HG03342 (cell line): ENCODE measurements around the gene PSMD13.

Experiments
- ATAC-seq: cut with Tn5 transposase; IDR thresholded peaks from one replicate; pipeline ENCODE4 v1.9.1; 2021; ENCODE audit warnings: mild to moderate bottlenecking, moderate library complexity; ENCODE audit not compliant: unreplicated experiment

The PSMD13 gene

DNA sequence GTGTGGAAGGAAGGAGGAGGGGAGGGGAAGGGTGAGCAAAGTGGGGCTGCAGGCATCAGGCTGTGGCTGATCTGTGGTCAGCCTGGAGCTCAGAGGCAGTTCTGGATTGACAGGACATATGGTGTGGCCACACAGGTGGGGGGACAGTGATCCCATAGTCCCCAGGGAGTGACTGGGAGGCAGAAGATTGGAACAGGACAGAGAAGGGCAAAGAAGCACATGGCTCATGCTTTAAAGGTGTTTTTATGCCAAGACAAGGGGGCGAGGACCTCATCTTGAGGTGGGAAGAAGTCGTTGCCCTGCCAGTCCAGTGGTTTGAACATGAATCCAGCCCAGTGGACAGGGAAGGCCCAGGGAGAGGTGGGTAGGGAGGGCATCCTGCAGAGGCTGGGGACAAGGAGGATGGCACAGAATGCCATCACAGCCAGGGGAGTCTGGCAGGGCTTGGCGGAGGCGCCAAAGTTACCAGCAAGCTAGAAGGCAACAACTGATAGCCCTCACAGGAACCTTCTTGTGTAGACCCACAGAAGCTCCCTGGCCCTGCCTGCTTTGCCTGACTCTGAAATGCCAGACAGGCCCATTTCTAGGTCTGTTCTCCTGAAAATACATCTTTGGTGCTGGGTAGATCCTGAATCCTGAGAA, 32.7 kb upstream of the PSMD13 start:
- ATAC-seq: no peak

DNA sequence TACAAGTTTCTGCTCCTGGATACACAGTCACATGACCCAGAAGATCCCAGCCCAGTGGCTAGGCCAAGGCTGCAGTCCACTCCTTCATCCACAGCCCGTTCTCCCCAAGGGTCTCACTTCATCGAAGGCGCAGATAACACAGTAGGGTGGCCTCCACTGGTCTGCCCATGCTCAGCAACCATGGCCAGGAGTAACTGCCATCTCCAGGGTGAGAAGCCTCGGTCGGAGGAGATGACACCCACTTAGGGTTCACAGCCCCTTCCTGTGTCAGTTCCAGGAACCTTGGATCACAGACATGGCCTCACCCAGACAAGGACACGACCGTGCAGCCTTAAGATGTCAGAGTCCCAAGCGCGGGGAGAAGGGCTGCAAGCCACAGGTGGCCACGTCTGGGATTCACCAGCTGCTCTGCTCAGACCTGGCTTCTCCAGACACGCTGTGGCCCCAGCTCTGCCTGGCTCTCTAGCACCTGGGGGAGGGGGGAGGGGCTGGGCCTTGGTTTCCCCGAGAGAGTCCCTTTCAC, 32.1 kb upstream of the PSMD13 start:
- ATAC-seq: no peak

DNA sequence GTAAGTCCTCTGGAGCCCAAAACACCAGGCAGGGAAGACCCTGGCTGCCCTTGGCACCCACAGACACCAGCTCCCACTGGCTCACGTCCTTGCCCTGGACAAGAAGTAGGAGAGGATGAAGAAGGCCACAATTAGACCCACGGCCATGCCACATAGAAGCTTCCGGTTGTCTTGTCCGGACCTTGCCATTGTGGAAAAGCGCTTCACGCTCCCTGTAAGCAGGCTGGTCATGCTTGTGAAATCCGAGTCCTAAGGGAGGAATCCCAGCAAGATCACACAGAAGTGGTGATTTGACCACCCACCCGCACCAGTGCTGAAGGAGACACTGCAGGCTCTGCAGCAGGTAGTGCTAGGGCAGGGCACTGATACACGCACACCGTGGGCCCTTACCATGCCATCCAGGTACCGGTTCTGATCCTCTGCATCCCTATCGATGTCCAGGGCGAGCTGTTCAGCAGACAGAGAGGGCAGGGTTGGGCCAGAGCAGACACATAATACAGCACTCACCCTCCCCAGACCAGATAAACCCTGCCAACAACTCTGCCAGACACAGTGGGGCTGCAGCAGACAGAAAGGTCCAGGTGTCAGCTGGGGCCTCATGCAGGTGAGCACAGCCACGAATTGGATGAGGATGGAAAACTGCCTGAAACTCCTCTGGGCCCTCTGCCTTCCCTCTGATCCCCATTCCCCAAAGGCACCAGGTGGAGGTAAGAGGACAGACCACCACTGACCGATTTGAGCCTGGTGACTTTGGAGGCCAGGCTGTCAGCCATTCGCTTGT, 31.4 kb upstream of the PSMD13 start:
- no peak for ATAC-seq

DNA sequence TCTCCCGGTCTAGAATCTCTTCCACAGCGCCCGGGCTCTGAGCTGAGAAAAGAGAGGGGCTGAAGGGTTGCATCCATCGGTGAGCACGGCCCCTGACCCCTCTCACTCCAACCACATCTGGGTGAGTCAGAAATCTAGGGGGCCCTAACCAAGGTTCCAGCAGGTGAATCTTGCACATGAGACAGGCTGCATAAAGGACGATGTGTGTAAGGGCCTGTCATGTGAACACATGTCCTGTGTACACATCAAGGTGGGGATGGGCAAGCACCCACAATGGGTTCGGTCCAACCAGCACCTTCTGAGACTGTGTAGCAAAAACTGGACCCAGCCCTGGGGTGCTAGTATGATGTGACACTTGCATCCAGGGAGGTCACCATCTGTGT, 30.8 kb upstream of the PSMD13 start:
- no peak for ATAC-seq

DNA sequence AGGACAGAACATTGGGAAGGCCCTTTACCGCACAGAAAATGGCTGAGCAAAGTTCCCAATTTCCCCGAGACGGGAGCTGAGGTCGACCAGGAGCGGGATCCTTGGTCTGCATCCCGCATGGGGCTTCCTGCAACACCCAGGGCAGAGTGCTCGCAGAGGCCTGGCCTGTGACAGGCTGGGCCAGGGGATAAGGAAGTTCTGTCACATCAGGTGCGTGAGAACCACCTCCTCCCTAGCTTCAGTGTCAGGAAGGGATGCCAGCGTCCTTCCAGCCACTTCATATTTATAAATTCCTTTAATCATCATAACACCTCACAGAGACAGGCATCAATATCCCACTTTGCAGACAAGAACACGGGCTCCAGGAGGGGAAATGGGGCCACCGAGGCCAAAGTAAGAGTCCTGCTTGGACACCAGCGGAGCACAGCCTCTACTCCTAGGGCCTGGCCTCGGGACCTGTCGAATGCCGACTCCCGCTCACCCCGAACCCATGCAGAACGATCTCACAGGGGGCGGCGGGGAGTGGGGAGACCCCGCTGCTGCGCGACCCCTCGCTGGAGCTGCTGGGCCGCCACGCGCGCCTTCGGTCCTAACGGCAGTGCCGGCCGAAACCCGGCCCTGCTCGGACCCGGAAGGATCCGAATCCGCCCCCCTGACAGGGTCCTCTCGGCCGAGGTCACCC, 30.1 kb upstream of the PSMD13 start:
- no peak for ATAC-seq

DNA sequence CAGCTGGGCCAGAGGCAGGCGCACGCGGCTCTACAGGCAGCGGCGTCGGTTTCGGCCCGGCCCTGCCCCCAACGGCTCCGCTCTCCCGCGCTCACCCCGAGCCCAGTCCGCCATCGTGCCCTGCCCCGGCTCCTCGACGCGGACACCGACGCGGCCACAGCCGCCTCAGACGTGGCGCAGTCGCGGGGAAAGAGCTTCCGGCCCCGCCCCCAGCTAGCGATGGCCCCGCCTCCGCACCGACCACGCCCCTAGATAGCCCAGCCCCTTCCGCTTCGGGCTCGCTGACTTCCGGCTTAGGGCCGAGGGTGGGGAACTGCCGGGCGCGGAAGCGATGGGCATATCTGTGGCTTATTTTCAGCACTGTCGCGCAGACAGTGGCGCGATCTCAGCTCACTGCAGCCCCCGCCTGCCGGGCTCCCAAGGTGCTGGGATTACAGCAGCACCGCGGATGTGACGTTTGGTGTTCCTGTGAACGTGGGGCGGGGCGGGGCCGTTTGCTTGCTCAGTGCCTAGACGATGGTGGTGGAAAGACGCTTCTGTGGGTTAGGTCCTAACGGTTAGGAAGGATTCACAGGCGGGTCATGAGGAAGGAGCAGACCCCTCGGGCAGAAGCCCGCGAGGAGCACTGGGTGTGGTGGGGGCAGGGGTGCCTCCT, 29.4 kb upstream of the PSMD13 start, which contains the start of the genes BET1L and RIC8A:
BET1L (minus strand) TSS at position 192 of the 655 bp plus-strand sequence; CDS start at position 114, 78 bp downstream.
RIC8A (plus strand) TSS at position 501 of the 655 bp plus-strand sequence. CDS start 1,147 bp downstream, outside the sequence.
- ATAC-seq: peak; percentile 70

DNA sequence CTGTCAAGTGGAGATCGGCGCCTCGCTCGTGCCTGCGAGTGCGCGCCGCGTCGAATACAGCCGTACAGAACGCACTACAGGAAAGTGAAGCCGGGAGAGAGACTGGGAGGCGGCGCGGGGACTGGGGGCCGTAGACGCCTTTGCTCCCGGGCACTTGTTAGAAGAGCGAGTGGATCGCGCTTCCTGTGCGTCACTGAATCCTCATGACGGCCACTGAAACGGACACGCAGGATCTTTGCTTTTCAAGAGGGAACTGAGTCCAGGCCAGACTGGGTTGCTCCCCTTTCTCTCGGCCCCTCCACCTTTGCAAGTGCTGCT, 29.0 kb upstream of the PSMD13 start:
- no peak for ATAC-seq

DNA sequence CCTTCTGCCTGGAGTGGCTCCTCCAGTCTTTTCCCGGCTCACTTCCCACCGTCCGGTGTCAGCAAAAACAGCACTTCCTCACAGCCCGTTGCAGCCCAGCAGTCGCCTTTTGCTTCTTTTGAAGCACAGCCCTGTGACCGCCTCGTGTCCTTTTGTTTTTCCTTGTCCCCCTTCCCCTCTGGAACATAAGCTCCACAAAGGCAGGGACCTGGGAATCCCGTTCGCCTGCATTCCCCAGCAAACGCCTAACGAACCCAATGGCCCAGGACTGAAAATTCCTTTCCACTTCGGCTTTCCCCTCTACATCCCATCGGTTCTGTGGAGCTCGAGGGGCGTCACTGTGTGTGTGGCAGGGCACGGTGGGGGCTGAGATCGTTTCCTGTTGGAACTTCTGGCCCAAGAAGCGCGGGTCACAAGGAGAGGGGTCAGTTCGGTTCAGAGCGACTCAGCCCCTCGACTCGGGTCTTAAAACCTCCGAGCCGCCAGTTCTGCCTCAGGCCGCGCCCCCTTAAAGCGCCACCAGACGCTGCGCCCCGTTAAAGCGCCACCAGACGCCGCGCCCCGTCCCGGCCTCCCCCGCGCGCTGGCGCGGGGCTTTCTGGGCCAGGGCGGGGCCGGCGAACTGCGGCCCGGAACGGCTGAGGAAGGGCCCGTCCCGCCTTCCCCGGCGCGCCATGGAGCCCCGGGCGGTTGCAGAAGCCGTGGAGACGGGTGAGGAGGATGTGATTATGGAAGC, 28.4 kb upstream of the PSMD13 start:
- ATAC-seq: peak; percentile 40

DNA sequence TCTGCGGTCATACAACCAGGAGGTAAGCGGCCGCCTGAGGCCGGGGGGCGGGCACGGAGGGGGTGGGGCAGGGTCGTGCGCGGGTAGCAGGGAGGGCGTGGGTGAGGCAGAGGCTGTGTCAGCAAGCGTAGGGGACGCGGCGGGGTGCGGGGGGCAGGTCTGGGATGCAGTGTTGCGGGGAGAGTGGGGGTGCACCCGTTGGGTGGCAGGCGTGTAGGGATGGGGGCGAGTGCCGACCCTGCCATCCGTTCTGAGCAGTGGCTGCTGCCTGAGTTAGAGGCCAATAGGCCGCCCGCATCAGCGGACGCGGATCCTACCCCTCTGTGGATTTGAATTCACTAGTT, 27.9 kb upstream of the PSMD13 start:
- peak; percentile 0 for ATAC-seq

DNA sequence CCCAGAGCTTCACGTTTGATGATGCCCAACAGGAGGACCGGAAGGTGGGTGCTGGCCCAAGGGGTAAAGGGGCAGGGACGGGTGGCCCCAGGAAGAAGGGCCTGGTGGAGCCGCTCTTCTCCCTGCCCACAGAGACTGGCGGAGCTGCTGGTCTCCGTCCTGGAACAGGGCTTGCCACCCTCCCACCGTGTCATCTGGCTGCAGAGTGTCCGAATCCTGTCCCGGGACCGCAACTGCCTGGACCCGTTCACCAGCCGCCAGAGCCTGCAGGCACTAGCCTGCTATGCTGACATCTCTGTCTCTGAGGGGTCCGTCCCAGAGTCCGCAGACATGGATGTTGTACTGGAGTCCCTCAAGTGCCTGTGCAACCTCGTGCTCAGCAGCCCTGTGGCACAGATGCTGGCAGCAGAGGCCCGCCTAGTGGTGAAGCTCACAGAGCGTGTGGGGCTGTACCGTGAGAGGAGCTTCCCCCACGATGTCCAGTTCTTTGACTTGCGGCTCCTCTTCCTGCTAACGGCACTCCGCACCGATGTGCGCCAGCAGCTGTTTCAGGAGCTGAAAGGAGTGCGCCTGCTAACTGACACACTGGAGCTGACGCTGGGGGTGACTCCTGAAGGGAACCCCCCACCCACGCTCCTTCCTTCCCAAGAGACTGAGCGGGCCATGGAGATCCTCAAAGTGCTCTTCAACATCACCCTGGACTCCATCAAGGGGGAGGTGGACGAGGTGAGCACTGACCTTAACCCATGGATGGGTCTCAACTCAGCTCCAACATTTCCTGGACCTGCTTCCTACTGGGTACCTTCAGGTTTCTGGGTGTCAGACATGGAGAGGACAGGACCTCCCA, 27.3 kb upstream of the PSMD13 start:
- no peak for ATAC-seq

DNA sequence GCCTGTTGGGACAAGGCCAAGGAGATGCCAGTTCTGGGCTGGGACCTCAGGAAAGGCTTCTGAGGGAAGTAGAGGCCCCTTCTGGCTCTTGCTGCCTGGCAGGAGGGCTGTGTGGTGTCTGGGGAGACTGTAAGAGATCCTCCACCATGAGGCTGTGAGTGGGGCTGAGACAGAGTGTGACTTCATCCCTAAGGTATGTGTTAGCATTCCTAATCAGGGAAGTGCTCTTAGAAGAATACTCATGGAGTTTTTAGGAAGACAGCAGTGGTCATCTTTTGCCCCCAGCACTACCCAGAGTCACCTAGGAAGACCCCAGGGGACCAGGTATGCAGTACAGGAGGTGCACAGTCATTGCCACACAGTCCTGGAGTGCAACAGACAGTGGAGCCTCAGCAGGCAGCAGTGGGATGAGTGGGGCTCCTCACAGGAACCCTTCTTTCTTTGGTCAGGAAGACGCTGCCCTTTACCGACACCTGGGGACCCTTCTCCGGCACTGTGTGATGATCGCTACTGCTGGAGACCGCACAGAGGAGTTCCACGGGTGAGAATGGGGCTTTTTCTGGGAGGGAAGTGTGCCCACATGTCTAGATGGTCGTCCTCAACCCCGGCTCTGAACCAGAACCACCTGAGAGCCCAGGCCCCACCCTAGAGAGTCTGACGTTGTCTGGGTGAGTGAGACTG, 26.5 kb upstream of the PSMD13 start:
- no peak for ATAC-seq

DNA sequence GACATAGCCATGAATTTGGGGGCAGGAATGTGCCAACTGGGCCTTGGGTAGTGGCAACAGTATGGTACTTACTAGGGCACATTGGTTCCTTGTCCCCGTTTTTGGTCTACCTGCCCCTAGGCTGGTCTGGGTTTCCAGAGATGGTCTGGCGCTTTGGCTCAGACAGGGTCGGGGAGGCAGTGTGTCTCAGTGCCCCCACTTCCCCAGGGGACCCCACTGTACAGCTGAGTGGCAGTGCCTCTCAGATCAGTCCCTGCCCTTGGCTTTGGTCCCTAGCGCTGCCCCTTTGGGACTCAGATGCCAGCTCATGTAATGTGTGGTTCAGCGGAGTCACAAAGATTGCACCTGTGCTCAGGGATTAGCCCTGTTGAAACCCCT, 26.0 kb upstream of the PSMD13 start:
- ATAC-seq: no peak

DNA sequence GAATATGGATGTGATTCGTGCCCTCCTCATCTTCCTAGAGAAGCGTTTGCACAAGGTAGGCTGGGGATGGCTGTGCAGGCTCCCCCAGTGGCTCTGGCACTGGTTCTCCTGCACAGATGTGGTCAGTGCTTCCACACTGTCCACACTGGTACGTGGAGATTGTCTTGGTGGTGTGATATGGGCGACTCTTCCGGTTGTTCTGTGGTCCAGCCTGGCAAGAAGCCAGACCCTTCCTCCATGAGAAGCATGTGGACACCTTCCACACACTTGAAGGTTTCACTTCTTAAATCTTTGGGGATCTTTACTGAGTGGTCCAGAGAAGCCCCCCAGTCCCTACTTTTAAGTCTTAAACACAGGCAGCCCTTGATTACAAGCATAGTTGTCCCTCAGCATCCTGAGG, 25.5 kb upstream of the PSMD13 start:
- no peak for ATAC-seq

DNA sequence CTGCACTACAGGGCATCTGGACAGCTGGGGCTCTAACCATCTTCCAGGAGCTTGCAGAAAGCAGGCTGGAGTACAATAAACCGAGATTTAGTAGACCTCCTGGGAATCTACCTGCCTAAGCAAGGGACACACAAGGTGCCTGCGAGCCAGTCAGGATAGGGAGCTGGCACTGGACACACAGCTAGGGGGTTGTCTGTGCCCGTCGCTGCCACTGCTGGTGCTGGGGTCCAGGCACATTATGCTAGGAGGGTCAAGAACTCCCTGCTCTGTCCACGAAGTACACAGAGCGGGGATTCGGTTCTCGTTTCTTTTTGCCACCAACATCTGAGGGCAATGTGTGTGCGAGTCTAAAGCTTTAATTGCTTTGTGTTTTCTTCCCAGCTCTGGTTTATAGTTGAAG, 25.0 kb upstream of the PSMD13 start:
- ATAC-seq: no peak

DNA sequence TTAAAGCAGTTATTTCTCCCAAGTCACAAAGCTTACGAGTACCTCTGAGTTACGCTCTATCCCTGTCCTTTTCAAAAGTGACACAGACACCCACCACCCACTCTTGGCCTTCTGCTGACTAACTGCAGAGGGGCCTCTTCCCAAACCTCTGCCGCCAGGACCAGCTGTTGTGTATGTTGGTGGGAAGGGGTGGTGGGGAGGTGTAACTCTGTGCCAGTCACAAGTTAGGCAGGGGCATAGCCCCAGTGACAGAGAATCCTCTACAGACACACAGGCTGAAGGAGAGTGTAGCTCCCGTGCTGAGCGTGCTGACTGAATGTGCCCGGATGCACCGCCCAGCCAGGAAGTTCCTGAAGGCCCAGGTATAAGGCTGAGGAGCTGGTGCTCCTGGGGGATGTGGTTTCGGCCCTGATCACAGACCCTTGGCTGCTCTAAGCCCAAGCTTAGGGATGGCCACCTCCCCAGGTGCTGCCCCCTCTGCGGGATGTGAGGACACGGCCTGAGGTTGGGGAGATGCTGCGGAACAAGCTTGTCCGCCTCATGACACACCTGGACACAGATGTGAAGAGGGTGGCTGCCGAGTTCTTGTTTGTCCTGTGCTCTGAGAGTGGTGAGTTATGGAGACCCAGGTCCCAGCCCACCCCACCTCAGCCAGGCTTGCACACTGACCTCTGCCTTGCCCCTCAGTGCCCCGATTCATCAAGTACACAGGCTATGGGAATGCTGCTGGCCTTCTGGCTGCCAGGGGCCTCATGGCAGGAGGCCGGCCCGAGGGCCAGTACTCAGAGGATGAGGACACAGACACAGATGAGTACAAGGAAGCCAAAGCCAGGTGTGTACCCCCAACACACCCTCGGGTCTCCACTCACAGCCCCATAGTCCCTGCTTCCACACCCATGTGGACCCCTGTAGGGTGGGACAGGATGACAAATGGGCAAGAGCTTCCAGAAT, 24.4 kb upstream of the PSMD13 start:
- ATAC-seq: no peak

DNA sequence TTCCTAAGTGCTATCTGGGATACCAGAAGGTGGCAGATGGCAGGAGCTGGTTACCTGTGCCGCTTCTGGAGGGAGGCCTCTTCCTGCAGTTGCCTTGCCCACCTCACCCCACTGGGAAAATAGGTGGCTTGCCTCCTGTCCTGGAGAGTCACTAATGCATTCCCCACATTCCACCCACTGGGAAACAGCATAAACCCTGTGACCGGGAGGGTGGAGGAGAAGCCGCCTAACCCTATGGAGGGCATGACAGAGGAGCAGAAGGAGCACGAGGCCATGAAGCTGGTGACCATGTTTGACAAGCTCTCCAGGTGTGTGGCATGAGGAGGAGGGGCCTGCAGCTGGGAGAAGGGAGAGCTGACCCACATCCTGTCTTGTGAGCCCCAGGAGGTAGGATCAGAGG, 23.7 kb upstream of the PSMD13 start:
- ATAC-seq: no peak

DNA sequence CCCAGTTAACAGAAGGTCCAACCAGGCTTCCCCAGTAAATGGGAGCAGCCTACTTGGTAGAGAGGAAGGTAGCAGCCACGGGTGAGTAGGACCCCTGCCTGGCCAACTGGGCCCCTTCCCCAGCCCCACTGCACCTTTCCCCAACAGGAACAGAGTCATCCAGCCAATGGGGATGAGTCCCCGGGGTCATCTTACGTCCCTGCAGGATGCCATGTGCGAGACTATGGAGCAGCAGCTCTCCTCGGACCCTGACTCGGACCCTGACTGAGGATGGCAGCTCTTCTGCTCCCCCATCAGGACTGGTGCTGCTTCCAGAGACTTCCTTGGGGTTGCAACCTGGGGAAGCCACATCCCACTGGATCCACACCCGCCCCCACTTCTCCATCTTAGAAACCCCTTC, 22.7 kb upstream of the PSMD13 start:
- no peak for ATAC-seq

DNA sequence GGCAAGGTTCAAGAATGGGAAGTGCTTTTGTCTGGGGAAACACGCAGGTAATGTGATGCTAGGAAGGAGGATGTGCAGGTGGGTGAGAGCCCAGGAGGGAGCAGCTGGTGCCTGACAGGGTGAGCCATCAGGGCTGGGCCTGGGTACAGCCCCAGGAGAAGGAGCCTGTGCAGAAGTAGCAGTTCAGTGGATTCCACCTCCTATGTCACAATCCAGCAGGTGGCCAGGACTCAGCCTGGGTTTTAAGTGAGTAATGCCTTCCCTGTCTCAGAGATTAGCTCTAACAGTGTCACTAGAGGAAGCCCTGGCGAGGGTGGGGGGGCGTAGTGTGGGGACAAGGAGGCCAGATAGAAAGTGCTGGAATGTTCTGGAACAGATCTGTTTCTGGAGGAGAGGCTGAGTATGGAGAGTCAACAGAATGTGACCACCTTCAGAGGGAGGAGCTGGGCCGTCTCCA, 21.2 kb upstream of the PSMD13 start:
- ATAC-seq: no peak
